ENCODE results near the gene YJEFN3.

The YJEFN3 gene

GRCh38 chr19:19538061-19538784, 9.5 kb downstream of the YJEFN3 start, which contains the start of gene CILP2:
TSS of gene CILP2 (plus strand) at chr19:19538265. CDS start at chr19:19538350, 85 bp downstream.
- peak; percentile 84 for DNase-seq (ENCODE audit: low read depth, low spot score)

DNA sequence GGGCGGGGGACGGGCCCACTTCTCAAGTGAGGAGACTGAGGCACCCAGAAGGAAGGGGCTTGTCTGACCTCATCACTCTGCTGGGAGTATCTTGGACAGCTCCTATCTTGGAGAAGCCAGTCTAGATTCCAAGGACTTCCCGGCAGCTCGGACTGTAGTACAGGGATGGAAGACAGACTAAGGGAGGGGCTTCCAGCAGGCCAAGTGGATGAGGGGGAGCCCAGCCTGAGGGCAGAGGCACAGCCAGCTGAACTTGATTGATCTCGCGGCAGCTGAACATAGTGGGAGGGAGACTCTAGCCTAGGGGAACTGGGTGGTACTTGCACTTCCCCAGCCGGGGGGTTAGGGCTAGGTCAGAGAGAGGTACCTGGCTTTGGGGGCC, 10.1 kb downstream of the YJEFN3 start:
- peak; percentile 59 for DNase-seq (ENCODE audit: low read depth, low spot score)

- DNase-seq (ENCODE audit: low read depth, low spot score): no peak
These were observed 11.0 kb downstream of the YJEFN3 start for GRCh38 chr19:19539698-19540063.

DNA sequence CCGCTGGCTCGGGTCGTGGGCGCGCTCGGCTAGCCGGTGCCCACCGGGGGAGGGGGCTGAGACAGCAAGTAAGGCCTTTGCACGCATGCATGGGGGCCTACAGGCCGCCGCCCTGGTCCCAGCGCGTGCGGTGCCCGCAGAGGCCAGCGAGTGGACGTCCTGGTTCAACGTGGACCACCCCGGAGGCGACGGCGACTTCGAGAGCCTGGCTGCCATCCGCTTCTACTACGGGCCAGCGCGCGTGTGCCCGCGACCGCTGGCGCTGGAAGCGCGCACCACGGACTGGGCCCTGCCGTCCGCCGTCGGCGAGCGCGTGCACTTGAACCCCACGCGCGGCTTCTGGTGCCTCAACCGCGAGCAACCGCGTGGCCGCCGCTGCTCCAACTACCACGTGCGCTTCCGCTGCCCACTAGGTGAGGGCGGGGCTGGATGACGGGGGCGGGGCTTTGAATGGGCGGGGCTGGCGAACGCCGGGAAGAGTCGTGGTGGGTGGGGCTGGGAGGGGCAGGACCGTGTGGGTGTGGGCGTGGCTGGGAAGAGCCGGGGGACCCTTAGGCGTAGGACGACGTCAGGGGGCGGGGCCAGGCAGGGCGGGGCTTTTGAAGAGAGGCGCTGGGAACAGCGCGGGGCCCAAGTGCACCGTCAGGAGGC, 11.5 kb downstream of the YJEFN3 start:
- peak; percentile 83 for DNase-seq (ENCODE audit: low read depth, low spot score)

GRCh38 chr19:19540715-19541515, 12.2 kb downstream of the YJEFN3 start:
- peak; percentile 97 for DNase-seq (ENCODE audit: low read depth, low spot score)

- DNase-seq (ENCODE audit: low read depth, low spot score): no peak
These were observed 12.9 kb downstream of the YJEFN3 start for GRCh38 chr19:19541616-19542015.

DNA sequence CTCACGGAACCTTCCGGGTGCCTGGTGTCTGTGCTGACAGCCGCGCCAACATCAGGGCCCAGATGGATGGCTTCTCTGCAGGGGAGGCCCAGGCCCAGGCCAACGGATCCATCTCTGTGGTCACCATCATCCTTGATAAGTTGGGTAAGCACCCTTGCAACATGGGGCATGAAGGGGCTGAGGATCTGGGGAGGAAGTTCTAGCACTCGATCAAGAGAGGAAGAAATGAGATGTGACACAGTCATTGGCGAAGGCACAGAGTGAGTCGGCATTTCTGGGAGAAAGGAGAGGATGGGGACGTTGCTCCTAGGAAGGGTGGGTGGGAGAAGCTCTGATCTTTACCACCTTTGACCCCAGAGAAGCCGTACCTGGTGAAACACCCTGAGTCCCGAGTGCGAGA, 13.8 kb downstream of the YJEFN3 start:
- DNase-seq (ENCODE audit: low read depth, low spot score): no peak

DNA sequence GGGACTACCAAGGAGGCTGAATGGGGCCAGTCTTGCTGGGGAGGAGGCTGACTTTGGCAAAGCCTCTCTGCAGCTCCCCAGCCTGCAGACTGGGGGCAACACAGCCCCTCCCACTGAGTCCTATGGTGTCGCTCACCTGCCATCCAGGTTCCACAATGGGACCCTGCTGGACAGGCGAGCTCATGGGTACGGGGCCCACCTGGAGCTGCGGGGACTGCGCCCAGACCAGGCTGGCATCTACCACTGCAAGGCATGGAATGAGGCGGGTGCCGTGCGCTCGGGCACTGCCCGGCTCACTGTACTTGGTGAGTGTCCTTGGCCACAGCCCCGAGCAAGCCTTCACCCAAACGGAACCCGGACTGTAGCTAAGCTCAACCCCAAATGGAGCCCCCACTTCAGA, 14.4 kb downstream of the YJEFN3 start:
- no peak for DNase-seq (ENCODE audit: low read depth, low spot score)

DNA sequence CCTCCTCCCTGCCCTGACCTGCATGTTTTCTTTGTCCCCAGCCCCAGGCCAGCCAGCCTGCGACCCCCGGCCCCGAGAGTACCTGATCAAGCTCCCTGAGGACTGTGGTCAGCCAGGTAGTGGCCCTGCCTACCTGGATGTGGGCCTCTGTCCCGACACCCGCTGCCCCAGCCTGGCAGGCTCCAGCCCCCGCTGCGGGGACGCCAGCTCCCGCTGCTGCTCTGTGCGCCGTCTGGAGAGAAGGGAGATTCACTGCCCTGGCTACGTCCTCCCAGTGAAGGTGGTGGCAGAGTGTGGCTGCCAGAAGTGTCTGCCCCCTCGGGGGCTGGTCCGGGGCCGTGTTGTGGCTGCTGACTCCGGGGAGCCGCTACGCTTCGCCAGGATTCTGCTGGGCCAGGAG, 14.9 kb downstream of the YJEFN3 start:
- no peak for DNase-seq (ENCODE audit: low read depth, low spot score)

DNA sequence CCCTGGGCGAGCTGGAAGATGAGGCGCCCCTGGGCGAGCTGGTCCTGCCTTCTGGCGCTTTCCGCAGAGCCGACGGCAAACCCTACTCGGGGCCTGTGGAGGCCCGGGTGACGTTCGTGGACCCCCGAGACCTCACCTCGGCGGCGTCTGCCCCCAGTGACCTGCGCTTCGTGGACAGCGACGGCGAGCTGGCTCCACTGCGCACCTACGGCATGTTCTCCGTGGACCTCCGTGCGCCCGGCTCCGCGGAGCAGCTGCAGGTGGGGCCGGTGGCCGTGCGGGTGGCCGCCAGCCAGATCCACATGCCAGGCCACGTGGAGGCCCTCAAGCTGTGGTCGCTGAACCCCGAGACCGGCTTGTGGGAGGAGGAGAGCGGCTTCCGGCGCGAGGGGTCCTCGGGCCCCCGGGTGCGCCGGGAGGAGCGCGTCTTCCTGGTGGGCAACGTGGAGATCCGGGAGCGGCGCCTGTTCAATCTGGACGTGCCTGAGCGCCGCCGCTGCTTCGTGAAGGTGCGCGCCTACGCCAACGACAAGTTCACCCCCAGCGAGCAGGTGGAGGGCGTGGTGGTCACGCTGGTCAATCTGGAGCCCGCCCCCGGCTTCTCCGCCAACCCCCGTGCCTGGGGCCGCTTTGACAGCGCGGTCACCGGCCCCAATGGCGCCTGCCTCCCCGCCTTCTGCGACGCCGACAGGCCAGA, 15.7 kb downstream of the YJEFN3 start:
- DNase-seq (ENCODE audit: low read depth, low spot score): no peak

GRCh38 chr19:19544954-19545591, 16.4 kb downstream of the YJEFN3 start:
- no peak for DNase-seq (ENCODE audit: low read depth, low spot score)

DNA sequence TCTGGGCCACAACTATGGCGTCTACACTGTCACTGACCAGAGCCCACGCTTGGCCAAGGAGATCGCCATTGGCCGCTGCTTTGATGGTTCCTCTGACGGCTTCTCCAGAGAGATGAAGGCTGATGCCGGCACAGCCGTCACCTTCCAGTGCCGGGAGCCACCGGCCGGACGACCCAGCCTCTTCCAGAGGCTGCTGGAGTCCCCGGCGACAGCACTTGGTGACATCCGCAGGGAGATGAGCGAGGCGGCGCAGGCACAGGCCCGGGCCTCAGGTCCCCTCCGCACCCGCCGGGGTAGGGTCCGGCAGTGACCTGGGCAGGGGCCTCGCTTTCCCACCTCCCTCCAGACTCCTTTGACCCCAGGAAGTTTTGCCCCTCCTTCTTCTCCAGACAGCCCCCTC, 17.0 kb downstream of the YJEFN3 start:
- no peak for DNase-seq (ENCODE audit: low read depth, low spot score)

GRCh38 chr19:19546751-19547162, 18.0 kb downstream of the YJEFN3 start:
- DNase-seq (ENCODE audit: low read depth, low spot score): peak; percentile 34

GRCh38 chr19:19547674-19548336, 19.1 kb downstream of the YJEFN3 start:
- DNase-seq (ENCODE audit: low read depth, low spot score): no peak

DNA sequence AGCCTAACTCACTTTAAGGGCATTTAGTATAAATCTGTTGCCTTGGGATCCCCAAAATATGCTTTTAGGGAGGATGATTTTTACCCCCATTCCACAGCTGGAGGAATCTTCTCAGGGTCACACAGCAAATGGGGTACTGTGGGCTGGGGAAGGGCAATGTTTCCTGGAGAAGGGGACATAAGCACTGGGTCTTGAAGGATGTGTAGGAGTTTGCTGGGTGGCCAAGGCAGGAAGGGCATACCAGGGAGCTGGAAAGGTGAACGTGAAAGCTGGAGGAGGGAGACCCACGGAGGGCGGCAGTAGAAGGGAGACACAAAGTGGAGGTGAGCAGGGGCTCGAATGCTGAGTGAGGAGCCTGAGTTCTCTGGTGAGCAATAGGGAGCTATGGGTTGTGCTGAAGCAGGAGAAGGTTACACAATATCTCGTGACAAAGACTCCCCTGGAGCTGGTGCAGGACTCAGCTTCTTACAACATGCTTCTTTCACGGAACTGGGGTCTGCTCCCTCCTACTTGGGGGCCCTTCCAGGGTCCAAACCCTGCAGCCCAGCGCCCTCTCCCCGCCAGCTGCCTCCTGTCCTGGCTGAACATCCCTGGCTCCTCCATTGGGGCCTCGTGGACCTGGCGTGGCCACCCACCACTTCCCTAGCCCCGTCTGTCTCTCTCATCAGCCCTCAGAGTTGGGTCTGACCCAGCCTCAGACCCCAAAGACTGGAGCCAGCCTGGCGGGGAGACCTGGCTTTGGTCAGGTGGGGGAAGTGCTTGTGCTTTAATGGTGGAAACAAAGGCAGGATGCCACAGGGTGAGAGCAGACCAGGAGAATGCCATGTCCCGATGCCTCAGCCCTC, 20.4 kb downstream of the YJEFN3 start:
- DNase-seq (ENCODE audit: low read depth, low spot score): no peak

DNA sequence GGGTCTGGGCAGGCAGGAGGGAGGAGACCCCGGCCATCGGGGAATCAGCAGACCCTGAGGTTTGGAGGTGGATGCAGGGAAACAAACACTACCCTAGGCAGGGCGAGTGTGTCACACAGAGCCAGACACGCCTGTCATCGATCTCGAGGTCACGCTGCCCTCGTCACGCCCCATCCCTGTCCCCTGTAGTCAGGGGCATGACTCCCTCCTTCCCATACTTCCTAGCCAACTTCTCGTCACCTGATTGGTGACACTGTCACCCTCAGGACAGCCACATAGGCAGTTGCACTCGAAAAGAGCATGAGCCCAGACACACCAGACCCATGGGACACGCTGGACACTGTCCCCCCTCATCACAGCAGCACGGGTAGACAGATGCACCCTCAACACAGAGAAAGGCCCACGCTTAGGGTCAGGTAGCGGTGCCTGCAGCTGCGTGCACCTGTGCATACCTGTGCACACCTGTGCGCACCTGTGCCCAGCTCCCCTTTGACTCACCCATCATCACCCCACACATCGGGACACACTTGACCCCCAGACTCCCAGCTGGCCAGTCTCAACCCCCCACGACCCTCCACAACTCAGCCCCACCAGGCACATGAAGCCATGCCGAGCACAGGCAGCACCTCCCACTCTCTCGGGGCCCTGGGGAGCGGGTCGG, 21.2 kb downstream of the YJEFN3 start:
- DNase-seq (ENCODE audit: low read depth, low spot score): no peak

GRCh38 chr19:19550485-19550929, 21.8 kb downstream of the YJEFN3 start:
- DNase-seq (ENCODE audit: low read depth, low spot score): peak; percentile 47

DNA sequence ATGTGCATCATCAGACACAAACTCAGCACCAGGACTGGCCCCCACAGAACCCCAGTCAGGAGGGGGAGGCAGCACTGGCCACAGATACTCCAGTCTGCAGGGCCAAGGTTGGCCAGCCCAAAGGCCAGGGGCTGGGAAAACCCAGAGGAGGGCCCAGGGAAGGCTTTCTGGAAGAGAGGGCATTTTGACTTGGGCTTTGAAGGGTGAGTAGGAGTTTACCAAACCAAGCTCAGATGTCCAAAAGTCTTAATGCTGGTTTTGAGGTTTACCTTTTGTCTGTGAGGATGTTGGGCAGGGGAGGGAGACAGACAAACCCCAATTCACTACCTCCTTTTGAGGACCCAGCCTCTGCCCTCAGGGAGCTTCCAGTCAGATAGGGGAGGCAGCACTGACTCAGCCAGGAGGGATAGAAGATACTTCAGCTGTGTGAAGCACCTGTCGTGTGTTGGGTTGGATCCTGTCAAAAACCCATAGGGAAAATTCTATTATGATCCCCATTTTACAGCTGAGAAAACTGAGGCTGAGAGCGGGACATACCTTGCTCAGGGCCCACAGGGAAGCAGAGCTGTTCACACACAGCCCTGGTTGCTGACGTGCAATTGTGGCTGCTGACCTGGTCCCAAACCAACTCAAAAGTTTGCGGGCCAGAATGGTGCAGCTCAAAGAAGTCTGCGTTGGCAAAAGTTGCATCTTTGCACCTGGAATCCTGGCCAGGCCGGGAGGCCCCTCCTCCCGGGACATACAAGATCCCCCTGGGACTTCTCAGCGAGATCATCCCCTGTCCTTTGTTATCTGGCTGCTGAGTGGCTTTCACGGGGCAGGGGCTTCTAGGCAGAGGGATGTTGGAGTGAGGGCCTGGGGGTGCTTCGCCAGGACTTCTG, 22.5 kb downstream of the YJEFN3 start:
- DNase-seq (ENCODE audit: low read depth, low spot score): no peak

All from ELF-1 (cell line).